ENCODE measurements around the gene SLC38A11.
"Not testable (repeated sequence)": the region's sequence is repeated elsewhere in the genome, so short reads cannot be mapped to it uniquely, and the experiment has no call there.

SLC38A11 gene

DNA sequence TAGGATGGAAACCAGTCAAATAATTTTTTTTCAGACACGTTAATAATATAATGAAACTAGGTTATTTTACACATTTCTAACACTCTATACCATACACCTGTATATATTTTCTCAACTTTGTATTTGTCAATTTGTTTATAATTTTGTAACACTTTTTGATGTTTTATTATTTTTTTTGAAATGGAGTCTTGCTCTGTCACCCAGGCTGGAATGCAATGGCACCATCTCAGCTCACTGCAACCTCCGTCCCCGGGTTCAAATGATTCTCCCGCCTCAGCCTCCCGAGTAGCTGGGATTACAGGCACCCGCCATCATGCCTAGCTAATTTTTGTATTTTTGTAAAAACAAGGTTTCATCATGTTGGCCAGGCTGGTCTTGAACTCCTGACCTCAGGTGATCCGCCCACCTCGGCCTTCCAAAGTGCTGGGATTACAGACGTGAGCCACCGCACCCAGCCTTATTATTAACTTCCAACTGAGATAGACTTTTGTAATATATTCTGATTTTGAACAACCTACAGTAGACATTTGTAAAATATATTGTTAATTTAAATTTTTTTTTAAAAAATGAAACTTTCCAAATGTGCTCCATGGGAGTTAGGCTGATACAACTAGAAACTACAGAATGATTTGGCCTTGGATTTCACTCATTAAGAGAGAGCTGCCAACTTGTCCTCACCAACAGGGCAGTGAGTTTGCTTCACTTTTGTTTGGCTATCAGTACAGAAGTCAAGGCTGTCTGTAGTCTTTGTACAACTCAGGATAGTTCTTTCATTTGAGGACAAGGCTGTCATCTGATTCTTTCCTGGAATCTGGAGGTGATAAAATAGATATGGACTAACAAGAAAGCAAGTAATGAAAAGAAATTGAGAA is 79.8 kb downstream of the SLC38A11 start:
- no peak for DNase-seq

DNA sequence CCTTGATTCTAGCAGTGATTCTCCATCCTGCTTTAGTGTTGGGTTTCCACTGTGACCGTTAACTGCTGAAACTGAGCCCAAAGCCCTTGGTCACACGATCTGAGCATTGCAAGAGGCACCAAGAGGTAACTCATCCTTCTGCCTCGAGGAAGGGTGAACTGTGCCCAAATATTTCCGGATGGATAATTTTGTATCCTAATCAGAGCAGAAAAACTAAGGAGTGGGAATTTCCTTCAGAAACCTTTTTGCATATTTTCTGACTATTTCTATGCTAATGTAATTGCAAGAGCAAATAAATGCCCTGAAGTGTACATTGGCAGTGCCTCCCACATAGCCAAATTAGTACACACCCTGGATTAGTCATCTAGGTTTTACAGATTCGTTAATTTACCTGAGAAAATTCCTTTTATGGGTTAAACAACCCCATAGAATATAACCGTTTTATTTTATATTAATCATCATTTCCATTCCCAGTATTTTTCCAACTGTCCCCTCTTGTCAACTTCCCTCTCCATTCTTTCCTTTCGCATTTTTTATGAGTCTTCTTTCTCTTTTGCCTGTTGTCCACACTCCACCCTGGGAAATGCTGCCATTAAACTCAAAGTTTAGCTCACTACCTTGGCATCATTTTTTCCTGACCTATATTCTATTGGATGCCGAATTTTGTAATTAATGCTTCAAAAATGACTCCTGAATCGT is 82.0 kb downstream of the SLC38A11 start:
- DNase-seq = no peak

DNA sequence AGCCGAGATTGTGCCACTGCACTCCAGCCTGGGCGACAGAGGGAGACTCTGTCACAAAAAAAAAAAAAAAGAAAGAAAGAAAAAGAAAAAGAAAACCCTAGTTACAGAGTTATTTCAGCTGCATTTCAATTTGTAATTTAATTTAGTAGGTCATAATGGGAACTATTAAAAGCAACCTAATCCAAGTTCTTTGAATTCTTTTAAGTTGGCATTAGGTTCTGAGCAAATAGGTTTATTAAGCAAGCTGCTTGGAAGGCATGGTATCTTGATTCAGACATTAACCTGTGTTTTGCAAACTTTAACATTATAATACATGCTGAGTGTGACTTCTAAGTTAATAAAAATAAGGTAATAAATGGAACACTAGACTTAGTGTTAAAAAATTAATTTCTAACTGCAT is 83.9 kb downstream of the SLC38A11 start:
- no peak for DNase-seq

DNA sequence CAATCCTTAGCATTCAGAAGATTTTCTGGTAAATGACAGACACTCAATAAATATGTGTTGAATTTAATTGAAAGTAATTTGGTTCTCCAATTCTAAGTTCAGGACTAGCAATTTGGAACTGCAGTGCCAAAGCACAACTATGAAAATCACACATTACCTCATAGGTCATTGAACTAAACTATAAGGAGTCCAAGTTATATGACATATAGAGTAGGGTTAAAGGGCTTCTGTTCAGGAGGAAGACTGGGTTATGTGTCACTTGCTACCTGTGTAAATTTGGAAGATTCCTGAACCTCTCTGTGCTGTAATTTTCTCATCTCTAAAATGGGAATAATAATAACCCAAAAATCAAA is 85.9 kb downstream of the SLC38A11 start:
- DNase-seq = no peak

DNA sequence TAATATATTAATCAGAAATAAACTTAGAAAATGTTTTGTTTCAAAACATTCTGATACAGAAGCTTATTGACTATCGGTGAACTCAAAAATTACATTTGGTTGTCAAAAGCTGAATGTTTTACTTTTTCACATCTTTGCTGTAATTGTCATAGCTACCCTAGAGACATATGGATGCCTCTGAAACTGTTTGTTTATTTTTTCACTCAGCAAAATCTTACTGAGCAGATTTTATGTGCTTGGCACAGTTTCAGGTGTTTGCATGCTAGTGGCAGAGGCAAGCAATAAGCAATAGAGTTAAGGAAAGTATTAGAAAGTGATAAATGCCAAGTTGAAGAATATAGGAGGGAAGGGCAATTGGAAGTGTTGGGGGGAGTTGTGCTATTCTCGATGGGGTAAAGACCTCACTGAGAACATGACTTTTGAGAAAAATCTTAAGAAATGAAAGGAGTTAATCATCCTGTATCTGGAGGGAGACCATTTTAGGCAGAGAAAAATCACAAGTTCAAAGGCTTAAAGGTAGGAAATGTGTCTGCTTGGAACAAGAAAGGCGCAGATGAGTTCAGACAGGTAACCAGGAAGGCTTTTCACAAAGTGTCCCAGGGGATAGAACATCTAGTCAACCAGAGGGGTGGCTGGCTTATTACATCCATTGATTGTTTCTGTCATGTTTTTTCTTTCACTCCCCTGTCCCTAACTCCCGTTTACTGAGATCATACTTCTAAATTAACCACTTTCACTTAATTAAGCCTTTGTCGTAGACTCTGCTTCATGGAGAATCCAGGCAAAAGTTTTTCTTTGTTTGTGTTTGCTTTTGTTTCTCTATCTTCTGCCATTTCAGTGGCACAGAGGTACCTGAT is 86.5 kb downstream of the SLC38A11 start:
- DNase-seq = no peak

DNA sequence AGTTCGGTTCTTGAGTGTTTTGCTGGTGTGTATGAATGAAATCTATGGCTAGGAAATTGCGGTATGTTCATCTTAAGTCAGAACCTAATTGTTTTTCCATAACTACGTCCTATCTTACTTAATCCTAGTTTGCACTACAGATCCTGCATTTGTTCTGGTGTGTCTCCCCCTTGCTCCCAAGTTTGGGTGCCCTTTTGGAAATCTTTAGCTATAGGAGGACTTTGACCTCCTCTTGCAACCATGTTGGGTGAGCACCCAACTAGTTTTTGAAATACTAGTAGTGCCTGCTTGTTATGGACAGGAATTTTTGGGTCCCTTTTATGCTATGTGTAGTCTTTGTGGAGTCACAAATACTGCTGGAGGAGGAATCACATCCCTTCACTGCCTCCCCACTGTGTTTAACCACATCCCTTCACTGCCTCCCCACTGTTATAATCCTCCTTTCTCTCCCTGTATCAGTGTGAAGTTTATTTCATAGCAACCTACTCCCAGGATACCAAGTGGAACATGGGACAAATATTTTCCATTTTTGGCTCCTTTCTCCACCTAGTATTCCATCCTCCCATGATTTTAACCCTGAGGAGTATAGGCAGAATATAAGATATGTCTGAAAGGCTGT is 87.4 kb downstream of the SLC38A11 start:
- no peak for DNase-seq

DNA sequence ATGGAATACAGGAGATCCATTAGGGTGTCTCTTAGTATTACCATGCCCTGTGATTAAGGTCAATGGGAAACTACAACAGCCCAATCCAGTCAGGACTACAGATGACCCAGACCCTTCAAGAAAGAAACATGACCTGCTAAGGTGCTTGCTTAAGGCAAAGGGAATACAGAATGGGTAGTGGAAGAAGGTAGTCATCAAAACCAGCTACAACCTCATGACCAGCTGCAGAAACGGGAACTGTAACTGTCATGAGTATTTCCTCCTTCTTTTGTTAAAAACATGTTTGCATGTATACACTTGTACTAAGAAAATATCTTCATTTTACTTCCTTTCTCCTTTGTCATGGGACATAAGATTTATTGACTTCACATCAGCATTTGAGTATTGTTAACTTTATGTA is 88.9 kb downstream of the SLC38A11 start:
- DNase-seq = not testable (repeated sequence)

DNA sequence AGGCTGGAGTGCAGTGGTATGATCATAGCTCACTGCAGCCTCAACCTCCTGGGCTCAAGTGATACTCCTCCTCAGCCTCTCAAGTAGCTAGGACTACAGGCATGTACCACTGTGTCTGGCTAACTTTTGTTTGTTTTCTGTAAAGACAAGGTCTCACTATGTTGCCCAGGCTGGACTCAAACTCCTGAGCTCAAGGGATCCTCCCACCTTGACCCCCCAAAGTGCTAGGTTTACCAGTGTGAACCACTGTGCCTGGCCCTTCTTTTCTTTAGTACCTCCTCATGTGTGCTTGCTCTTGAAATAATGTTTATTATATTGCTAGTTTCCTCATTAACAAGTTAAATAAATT is 94.7 kb downstream of the SLC38A11 start:
- no peak for DNase-seq

DNA sequence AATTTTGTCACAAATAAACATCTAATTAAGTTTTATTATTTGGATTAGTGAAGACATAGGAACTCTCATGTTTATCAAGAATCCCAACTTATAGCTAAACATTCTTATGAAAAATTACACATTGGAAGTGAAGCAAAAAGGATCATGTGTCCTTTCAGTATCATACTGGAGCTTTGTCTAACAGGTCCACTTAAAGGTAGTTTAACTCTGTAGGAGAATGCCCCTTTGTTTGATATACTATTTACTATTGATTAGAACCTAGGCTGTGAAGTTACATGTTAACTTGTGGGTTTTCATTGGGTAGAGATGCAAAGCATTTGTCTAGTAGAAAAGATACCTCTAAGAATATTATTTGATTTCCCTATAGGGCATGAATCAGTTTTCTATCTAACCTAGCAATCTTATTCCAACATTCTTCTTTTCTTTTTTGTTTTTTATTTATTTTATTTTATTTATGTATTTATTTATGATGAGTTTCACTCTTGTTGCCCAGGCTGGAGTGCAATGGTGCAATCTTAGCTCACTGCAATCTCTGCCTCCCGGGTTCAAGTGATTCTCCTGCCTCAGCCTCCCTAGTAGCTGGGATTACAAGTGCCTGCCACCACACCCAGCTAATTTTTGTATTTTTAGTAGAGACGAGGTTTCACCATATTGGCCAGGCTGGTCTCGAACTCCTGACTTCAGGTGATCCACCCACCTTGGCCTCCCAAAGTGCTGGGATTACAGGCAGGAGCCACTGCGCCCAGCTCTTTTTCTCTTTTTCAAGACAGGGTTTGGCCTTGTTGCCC is 95.2 kb downstream of the SLC38A11 start:
- not testable (repeated sequence) for DNase-seq

DNA sequence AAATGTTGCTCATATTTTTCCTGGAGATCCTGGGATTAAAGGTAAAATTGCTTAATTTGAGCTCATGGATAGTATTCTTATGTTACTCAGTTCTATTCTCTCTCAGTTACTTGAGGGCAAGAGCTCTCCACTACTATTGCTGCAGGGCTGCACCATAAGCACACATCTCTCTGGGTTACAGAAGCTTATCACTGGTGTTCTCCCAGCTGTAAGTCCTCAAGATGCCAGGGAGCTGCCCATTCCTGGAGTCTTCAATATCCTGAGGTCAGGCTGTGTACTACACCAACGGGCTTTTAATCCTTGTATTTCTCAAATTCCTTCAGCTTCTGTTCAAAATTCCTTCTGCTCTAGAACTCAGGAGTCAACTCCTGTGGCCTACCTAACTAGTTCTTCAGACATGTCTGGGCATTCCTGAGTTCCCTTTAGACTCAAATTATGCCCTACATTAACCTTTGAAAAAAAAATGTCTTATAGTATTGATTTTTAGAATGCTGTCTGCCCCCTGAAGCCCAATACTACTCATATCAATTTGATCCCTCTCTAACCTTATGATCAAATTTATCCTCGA is 96.0 kb downstream of the SLC38A11 start:
- no peak for DNase-seq

DNA sequence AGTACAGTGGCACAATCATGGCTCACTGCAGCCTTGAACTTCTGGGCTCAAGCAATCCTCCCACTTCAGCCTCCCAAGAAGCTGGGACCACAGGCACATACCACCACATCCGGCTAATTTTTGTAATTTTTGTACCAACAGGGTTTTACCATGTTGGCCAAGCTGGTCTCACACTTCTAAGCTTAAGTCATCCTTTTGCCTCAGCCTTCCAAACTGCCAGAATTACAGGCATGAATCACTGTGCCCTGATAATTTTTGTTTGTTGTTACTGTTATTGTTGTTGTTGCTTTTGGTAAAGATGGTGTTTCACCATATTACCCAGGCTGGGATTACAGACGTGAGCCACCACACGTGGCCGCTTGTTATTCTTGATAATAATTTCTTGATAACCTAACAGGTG is 103.2 kb downstream of the SLC38A11 start:
- DNase-seq = no peak

DNA sequence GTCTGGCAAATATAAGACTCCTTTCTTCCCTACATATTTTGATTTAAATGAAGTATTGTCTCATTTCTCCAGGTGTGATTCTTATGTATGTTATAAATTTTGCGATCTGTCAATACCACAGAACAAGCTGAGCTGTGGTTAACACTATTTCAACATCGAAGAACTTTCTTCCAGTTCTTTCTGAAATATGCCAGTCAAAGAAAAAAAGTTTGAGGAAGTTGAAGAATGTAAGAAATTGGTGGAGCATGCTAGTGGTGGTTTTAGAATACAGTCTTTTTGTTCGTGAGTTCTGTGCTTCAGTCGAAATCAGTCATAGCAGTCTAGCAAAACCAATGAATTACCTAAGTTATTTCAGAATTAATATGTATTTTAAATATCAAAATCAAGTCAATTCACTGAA is 105.1 kb downstream of the SLC38A11 start:
- no peak for DNase-seq

DNA sequence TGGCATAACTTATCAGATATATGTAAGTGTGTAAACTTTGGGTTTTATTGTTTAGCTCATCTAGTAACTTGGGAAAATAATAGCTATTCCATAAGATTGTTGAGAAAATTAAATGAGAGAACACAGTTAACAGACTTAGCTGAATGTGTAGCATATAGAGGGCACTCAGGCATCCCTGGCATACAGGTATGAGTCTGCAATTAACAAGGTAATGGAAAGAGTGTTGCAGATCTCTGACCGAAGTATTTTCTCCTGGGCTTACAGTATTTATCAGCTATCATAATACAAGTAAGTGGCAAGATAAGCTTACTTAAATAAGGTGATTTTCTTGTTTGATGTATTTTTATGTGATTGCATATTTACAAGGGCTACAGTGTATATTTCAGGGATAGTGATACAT is 105.8 kb downstream of the SLC38A11 start:
- no peak for DNase-seq

DNA sequence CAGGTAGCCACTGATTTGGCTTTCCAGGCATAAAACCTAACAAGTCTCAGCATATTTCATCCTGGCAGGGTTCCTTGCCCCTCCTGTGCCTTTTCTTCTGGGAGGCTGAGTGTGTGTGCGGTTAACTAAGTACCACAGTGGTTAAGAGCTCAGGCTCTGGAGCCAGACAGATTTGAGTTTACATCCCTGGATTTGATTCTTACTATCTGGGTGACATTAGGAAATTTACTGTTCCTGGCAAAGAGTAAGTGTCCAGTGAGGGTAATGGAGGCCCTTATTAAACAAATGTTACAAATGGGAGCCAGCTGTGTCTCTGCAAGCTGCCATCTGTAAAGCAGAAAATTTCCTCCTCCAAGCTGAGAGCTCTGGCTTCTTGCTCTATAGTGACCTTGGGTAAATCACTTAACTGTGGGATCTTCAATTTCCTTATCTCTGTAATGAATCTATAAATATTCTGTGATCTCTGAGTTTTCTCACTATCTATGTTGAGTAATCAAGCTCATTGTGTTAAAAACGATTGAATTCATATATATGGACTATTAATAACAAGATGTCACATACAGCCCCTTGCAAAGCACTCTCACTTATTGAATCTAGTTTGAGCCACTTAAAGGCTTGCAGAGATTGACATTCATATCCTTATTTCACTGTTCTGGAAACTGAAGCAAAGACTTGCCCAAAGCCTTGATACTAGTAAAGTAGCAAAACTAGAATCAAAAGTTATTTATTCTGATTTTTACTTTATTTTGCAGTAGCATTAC is 107.2 kb downstream of the SLC38A11 start:
- DNase-seq = no peak

DNA sequence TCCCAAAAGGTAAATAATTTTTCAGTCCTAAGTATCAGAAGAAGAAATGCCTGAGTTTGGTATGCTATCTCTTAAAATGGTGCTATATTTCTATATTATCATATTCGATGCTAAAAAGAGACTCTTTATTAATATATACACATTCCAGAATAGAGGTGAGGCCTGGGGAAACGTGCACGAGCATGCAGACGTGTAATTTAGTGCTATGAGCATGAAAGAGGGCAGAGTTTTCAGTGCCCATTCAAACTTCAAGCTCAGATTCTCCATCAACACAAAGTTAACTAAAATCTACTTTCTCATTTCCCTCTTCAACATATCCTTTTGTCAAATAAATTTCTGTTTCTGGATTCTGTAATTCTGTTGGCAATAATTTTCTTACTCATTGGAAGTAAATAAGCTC is 108.0 kb downstream of the SLC38A11 start:
- no peak for DNase-seq

DNA sequence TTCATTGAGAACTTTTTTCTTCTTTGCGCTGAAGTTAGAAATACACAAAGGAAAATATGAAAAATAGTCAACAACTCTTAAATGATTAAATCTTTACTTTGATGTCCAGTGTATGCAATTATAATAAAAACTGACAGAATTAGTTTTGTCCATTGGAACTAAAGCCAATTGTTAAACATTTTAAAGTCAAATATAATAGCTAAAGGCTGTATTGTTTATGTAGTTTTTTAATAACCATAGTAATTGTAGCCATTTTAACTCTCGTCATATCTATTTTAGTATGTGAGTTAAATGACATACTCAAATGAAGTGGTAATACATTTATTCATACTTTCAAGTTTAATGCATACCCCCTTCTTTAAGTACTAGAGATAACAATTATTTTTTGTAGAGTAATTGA is 109.0 kb downstream of the SLC38A11 start:
- DNase-seq = no peak

Measured in activated T-cell treated with anti-CD3 and anti-CD28 coated beads for 4 hours (primary cell).